WTC11 (cell line): Measurements from ENCODE around the gene HDLBP.

Experiments
- CREB1 ChIP-seq: sonication (generic); formaldehyde crosslinking; IDR thresholded peaks from 2 replicates; pipeline ENCODE4 v1.8.0; 2023; ENCODE audit warnings: mild to moderate bottlenecking, missing genetic modification reagents
- CTCF ChIP-seq: fragments of 200-600 bp; IDR thresholded peaks from 2 replicates; pipeline ENCODE4 v1.8.0; 2022; ENCODE audit warnings: antibody characterized with exemption
- E2F5 ChIP-seq: sonication (generic); formaldehyde crosslinking; IDR thresholded peaks from 2 replicates; pipeline ENCODE4 v1.8.1; 2022; ENCODE audit warnings: mild to moderate bottlenecking, moderate library complexity, missing genetic modification reagents
- NFATC4 ChIP-seq: fragments of 250-450 bp; sonication (Bioruptor Pico); IDR thresholded peaks from 2 replicates; pipeline ENCODE4 v1.9.0; 2021; ENCODE audit warnings: mild to moderate bottlenecking
- NR2C2 ChIP-seq: sonication (generic); formaldehyde crosslinking; IDR thresholded peaks from 2 replicates; pipeline ENCODE4 v1.8.0; 2022; ENCODE audit warnings: mild to moderate bottlenecking, missing genetic modification reagents
- RORB ChIP-seq: fragments of 250-450 bp; sonication (Bioruptor Pico); IDR thresholded peaks from 2 replicates; pipeline ENCODE4 v1.9.0; 2021; ENCODE audit warnings: mild to moderate bottlenecking
- TCF7 ChIP-seq: sonication (generic); formaldehyde crosslinking; IDR thresholded peaks from 2 replicates; pipeline ENCODE4 v1.8.0; 2022; ENCODE audit warnings: mild to moderate bottlenecking, low read depth, missing genetic modification reagents, moderate library complexity
- ZNF138 ChIP-seq: sonication (generic); formaldehyde crosslinking; conservative IDR thresholded peaks from 2 replicates; pipeline ENCODE4 v1.8.1; 2022; ENCODE audit warnings: mild to moderate bottlenecking, moderate library complexity, missing genetic modification reagents
- ZNF512 ChIP-seq: sonication (generic); formaldehyde crosslinking; IDR thresholded peaks from 2 replicates; pipeline ENCODE4 v1.8.1; 2022; ENCODE audit warnings: missing genetic modification reagents, borderline replicate concordance
- TF ChIP-seq, protein P1 (sequence below): sonication (generic); formaldehyde crosslinking; IDR thresholded peaks from 2 replicates; pipeline ENCODE4 v1.8.0; 2022; ENCODE audit warnings: mild to moderate bottlenecking, missing genetic modification reagents
- TF ChIP-seq, protein P2 (sequence below): sonication (generic); formaldehyde crosslinking; IDR thresholded peaks from 2 replicates; pipeline ENCODE4 v1.8.0; 2022; ENCODE audit warnings: mild to moderate bottlenecking, missing genetic modification reagents

GRCh38 chr2:241187101-241187917 lies 128.2 kb downstream of the HDLBP start:
- TF ChIP-seq E2F5 (CRISPR knock-in tag) (no peak), NFATC4 (CRISPR knock-in tag) (no peak), RORB (no peak), CREB1 (CRISPR knock-in tag) (no peak), ZNF512 (CRISPR knock-in tag) (no peak), CTCF (no peak), TCF7 (CRISPR knock-in tag) (no peak), ZNF138 (CRISPR knock-in tag) (no peak), NR2C2 (CRISPR knock-in tag) (no peak)
- TF ChIP-seq, protein P1, sequence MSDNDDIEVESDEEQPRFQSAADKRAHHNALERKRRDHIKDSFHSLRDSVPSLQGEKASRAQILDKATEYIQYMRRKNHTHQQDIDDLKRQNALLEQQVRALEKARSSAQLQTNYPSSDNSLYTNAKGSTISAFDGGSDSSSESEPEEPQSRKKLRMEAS (CRISPR knock-in tag), result no peak
- TF ChIP-seq, protein P2, sequence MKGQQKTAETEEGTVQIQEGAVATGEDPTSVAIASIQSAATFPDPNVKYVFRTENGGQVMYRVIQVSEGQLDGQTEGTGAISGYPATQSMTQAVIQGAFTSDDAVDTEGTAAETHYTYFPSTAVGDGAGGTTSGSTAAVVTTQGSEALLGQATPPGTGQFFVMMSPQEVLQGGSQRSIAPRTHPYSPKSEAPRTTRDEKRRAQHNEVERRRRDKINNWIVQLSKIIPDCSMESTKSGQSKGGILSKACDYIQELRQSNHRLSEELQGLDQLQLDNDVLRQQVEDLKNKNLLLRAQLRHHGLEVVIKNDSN (CRISPR knock-in tag), result no peak
